GM23248 (cell line): ENCODE measurements around the gene B3GALT5. TPM values are rescaled to one million over a fixed set of nuclear protein-coding genes. Genes with fewer than 3 reads are reported as not detected.
A peak's percentile ranks its signal among the peaks of the same experiment; 100 is the strongest.

Experiments
- DNase-seq: peaks from one replicate; pipeline ENCODE4 v3.0.0-alpha.2; 2015
- H2AFZ ChIP-seq: fragments of 200-600 bp; sonication (generic); 2 replicates; pipeline ENCODE4 v1.6.1; 2016; ENCODE audit warnings: antibody characterized with exemption
- H3F3A ChIP-seq: fragments of 200-600 bp; sonication (generic); 2 replicates; pipeline ENCODE4 v1.6.1; 2016; ENCODE audit warnings: mild to moderate bottlenecking, antibody characterized with exemption, mixed run types; ENCODE audit not compliant: insufficient read depth
- H3K27ac ChIP-seq: fragments of 200-600 bp; sonication (generic); 2 replicates; pipeline ENCODE4 v1.5.1; 2016; ENCODE audit warnings: mild to moderate bottlenecking
- H3K27me3 ChIP-seq: fragments of 200-600 bp; sonication (generic); replicated peaks from 2 replicates; pipeline ENCODE4 v1.6.1; 2016; ENCODE audit warnings: mild to moderate bottlenecking; ENCODE audit not compliant: insufficient read depth
- H3K36me3 ChIP-seq: fragments of 200-600 bp; sonication (generic); 2 replicates; pipeline ENCODE4 v1.6.1; 2016; ENCODE audit warnings: low read depth, mild to moderate bottlenecking
- H3K4me1 ChIP-seq: fragments of 200-600 bp; sonication (generic); 2 replicates; pipeline ENCODE4 v1.6.1; 2016; ENCODE audit warnings: mild to moderate bottlenecking; ENCODE audit not compliant: insufficient read depth
- H3K4me2 ChIP-seq: fragments of 200-600 bp; sonication (generic); one replicate; pipeline ENCODE4 v1.6.1; 2016; ENCODE audit warnings: mild to moderate bottlenecking; ENCODE audit not compliant: unreplicated experiment
- H3K4me3 ChIP-seq: fragments of 200-600 bp; sonication (generic); 2 replicates; pipeline ENCODE4 v1.5.1; 2016; ENCODE audit warnings: mild to moderate bottlenecking
- H3K79me2 ChIP-seq: fragments of 200-600 bp; sonication (generic); 2 replicates; pipeline ENCODE4 v1.6.1; 2016; ENCODE audit warnings: mild to moderate bottlenecking; ENCODE audit not compliant: insufficient read depth
- H3K9ac ChIP-seq: fragments of 200-600 bp; sonication (generic); 2 replicates; pipeline ENCODE4 v1.6.1; 2016; ENCODE audit warnings: mild to moderate bottlenecking
- H3K9me2 ChIP-seq: fragments of 200-600 bp; sonication (generic); 2 replicates; pipeline ENCODE4 v1.6.1; 2016; ENCODE audit warnings: mixed run types, mild to moderate bottlenecking, moderate library complexity; ENCODE audit not compliant: insufficient read depth
- H3K9me3 ChIP-seq: fragments of 200-600 bp; sonication (generic); one replicate; pipeline ENCODE4 v1.6.1; 2017; ENCODE audit warnings: low read depth
- H4K20me1 ChIP-seq: fragments of 200-600 bp; sonication (generic); 2 replicates; pipeline ENCODE4 v1.6.0; 2016; ENCODE audit not compliant: insufficient read depth
- EZH2 ChIP-seq: fragments of 200-600 bp; sonication (generic); IDR thresholded peaks from 2 replicates; pipeline ENCODE4 v1.6.1; 2018; ENCODE audit warnings: antibody characterized with exemption, mild to moderate bottlenecking; ENCODE audit not compliant: insufficient read depth, poor library complexity, severe bottlenecking
- EZH2phosphoT487 ChIP-seq: fragments of 200-600 bp; sonication (generic); IDR thresholded peaks from 2 replicates; pipeline ENCODE4 v1.6.1; 2018; ENCODE audit warnings: antibody characterized with exemption, moderate library complexity, mild to moderate bottlenecking, low read depth; ENCODE audit not compliant: insufficient read depth
- WGBS, 2 experiments: methylation state at CpG; one replicate each; pipeline ENCODE4 v1.1.6; 2015 to 2017; ENCODE audit warnings: low lambda C conversion rate in 2 of 2, low coverage in 1 of 2; ENCODE audit errors: missing lambda C conversion rate in 2 of 2; 5-methylcytosine and 5-hydroxymethylcytosine counted together
- in situ Hi-C: fragments of 300-500 bp; cut with MboI; formaldehyde crosslinking; loops from 2 replicates; pipeline ENCODE4 v1.15.0; 2020
- polyA plus RNA-seq: library from polyadenylated mRNA; unstranded; fragments of >200 nt; fragmentation: Nextera tagmentation; extraction: Ambion mirVana; gene quantifications from 2 replicates; pipeline ENCODE4 v1.2.1, GENCODE V29; 2016
- total RNA-seq: library from RNA; depleted of rRNA; stranded (reverse); fragments of >200 nt; shearing (Covaris generic); gene quantifications from 2 replicates; pipeline ENCODE4 v1.2.3, GENCODE V29; 2014

Gene B3GALT5
- total and polyA plus RNA-seq, 2 experiments from 2014 or later, result not detected

GRCh38 chr21:39703578-39703977 lies 90.8 kb downstream of the B3GALT5 start:
- no peaks in the 10 kb centered on the region for H4K20me1 ChIP-seq
- H3K4me3 ChIP-seq, result no peak overlapping the region
- no peaks in the 10 kb centered on the region for H3K9me3 ChIP-seq
- no peak for DNase-seq
- no peak overlapping the region for H3K4me2 ChIP-seq
- H3K9me2 ChIP-seq, result no peaks in the 10 kb centered on the region
- TF ChIP-seq EZH2phosphoT487 (no peak), EZH2 (no peak)
- 17 to 26% methylated on average over 1 of the region's 1 CpG for WGBS, 2 experiments
- H2AFZ ChIP-seq, result no peak overlapping the region
- no peaks in the 10 kb centered on the region for H3K27me3 ChIP-seq
- in situ Hi-C loops, result no loop called here
- no peaks in the 10 kb centered on the region for H3F3A ChIP-seq
- no peaks in the 10 kb centered on the region for H3K4me1 ChIP-seq
- no peaks in the 10 kb centered on the region for H3K36me3 ChIP-seq
- no peak overlapping the region for H3K9ac ChIP-seq
- H3K27ac ChIP-seq, result no peak overlapping the region
- H3K79me2 ChIP-seq, result no peaks in the 10 kb centered on the region

DNA sequence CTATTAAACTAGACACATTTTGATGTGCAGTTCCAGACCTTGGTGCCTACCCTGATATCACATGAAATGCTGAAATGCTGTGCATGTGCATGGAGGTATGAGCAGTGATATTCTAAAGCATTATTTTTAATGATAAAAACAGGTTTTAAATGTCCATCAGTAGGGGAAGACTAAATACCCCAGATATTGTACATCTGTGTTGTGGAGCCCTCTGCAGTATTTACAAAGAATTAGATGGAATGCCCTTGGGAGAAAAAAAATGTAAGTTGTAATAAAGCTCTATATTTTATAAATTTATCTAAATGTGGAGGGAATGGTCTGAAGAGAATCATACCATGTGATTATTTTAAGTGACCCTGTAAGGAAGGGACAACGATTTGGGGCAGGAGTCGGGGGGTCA lies 93.1 kb downstream of the B3GALT5 start:
- WGBS, 2 experiments, result 33 to 47% methylated on average over 2 of the region's 2 CpGs
- TF ChIP-seq EZH2 (no peak), EZH2phosphoT487 (no peak)
- DNase-seq, result peak; percentile 35

DNA sequence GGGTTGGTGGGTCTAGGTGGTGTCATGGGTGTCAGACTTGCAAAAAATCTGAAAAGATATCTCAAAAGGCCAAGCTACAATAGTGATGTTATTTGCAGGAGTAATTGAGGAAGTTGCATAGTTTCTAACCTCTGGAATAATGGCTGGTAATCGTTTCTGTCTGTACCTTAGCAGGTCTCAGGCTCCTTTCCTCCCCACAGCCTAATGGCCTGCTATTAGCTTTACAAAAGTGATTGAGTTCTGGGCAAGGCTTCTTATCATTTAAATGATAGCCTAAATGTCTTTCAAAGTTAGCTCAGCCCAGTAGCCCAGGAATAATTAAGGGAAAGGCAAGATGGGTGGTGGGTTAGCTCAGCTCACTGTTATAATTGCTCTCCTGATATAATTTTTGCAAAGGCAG lies 94.6 kb downstream of the B3GALT5 start:
- Histone ChIP-seq H3K27me3 (no peaks in the 10 kb centered on the region), H3K9ac (no peak overlapping the region), H3K36me3 (no peaks in the 10 kb centered on the region), H3K79me2 (no peaks in the 10 kb centered on the region), H3K4me2 (no peak overlapping the region), H4K20me1 (no peaks in the 10 kb centered on the region), H3K4me3 (no peak overlapping the region), H3K9me2 (no peaks in the 10 kb centered on the region), H3F3A (no peaks in the 10 kb centered on the region), H3K4me1 (no peaks in the 10 kb centered on the region), H3K27ac (no peak overlapping the region), H2AFZ (no peak overlapping the region), H3K9me3 (no peaks in the 10 kb centered on the region)
- in situ Hi-C loops, result no loop called here
- 6 to 9% methylated on average over 1 of the region's 1 CpG for WGBS, 2 experiments
- DNase-seq, result no peak
- TF ChIP-seq EZH2 (no peak), EZH2phosphoT487 (no peak)

More for the DNA sequence above, 93.1 kb downstream of the B3GALT5 start:
- no peak overlapping the region for H3K4me2 ChIP-seq
- no peaks in the 10 kb centered on the region for H4K20me1 ChIP-seq
- H3K36me3 ChIP-seq, result no peaks in the 10 kb centered on the region
- H3K27me3 ChIP-seq, result no peaks in the 10 kb centered on the region
- H3K9ac ChIP-seq, result no peak overlapping the region
- no peaks in the 10 kb centered on the region for H3F3A ChIP-seq
- no peak overlapping the region for H3K27ac ChIP-seq
- no peak overlapping the region for H3K4me3 ChIP-seq
- H3K4me1 ChIP-seq, result no peaks in the 10 kb centered on the region
- no peak overlapping the region for H2AFZ ChIP-seq
- in situ Hi-C loops, result no loop called here
- H3K79me2 ChIP-seq, result no peaks in the 10 kb centered on the region
- H3K9me2 ChIP-seq, result no peaks in the 10 kb centered on the region
- no peaks in the 10 kb centered on the region for H3K9me3 ChIP-seq

- Histone ChIP-seq H3K9me3 (no peaks in the 10 kb centered on the region), H3K27ac (no peak overlapping the region), H3K9ac (no peak overlapping the region), H3K4me2 (no peak overlapping the region), H3K27me3 (no peaks in the 10 kb centered on the region), H3K79me2 (no peaks in the 10 kb centered on the region), H3K4me3 (no peak overlapping the region), H2AFZ (no peak overlapping the region), H3K4me1 (no peaks in the 10 kb centered on the region), H4K20me1 (no peaks in the 10 kb centered on the region), H3F3A (no peaks in the 10 kb centered on the region), H3K9me2 (no peaks in the 10 kb centered on the region), H3K36me3 (no peaks in the 10 kb centered on the region)
- in situ Hi-C loops, result loop anchor here (5.0 kb wide), 1 partner anchor 194 kb away; no protein-coding TSS in a partner anchor
- TF ChIP-seq EZH2phosphoT487 (no peak), EZH2 (no peak)
- DNase-seq, result no peak
- 54 to 57% methylated on average over 8 of the region's 8 CpGs for WGBS, 2 experiments
Observed at GRCh38 chr21:39710866-39711265, 98.1 kb downstream of the B3GALT5 start.

DNA sequence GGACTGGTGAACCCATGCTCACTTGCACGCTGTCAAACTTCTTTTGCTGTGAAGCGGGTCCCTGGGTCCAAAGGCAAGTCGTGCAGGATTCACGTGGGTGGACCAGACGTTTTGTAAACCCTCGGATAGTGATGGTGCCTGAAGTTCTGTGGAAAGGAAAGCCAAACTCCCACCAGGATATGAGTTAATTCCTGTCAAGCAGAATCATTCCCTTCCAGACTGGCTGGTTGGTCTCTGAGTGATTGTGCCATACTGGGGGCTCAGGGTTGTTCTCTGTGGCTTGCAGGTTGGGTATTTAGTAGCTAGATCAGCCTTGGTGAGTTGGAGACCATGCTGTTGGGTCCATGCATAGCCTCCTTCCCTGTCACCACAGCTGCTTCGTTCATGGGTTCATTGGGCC lies 99.5 kb downstream of the B3GALT5 start:
- Histone ChIP-seq H2AFZ (no peak overlapping the region), H3K79me2 (no peaks in the 10 kb centered on the region), H3K27me3 (no peaks in the 10 kb centered on the region), H3K9ac (no peak overlapping the region), H3K9me3 (no peaks in the 10 kb centered on the region), H3K9me2 (no peaks in the 10 kb centered on the region), H3F3A (no peaks in the 10 kb centered on the region), H3K4me2 (no peak overlapping the region), H3K4me3 (no peak overlapping the region), H4K20me1 (no peaks in the 10 kb centered on the region), H3K4me1 (no peaks in the 10 kb centered on the region), H3K27ac (no peak overlapping the region), H3K36me3 (no peaks in the 10 kb centered on the region)
- WGBS, 2 experiments, result 50 to 51% methylated on average over 7 of the region's 7 CpGs
- in situ Hi-C loops, result loop anchor here (5.0 kb wide), 1 partner anchor 195 kb away; no protein-coding TSS in a partner anchor
- no peak for TF ChIP-seq EZH2phosphoT487
- TF ChIP-seq EZH2, result no peak
- no peak for DNase-seq
